Progenitor cell of endocrine pancreas (in vitro differentiated cells): ENCODE data around the gene RALGAPA2. TPM values are rescaled to one million over a fixed set of nuclear protein-coding genes. Genes with fewer than 3 reads are reported as not detected.

Experiments
- DNase-seq: peaks from one replicate; pipeline ENCODE4 v3.0.0; 2021; ENCODE audit warnings: low spot score; ENCODE audit not compliant: unreplicated experiment
- H3K27ac Mint-ChIP-seq: 2 replicates; pipeline ENCODE4 v1.8.0; 2021; ENCODE audit warnings: mild to moderate bottlenecking, moderate library complexity, mixed read lengths
- H3K27me3 Mint-ChIP-seq: 2 replicates; pipeline ENCODE4 v1.8.0; 2021; ENCODE audit warnings: mixed read lengths
- H3K36me3 Mint-ChIP-seq: 2 replicates; pipeline ENCODE4 v1.8.0; 2022; ENCODE audit warnings: mixed read lengths; ENCODE audit not compliant: insufficient read depth
- H3K4me1 Mint-ChIP-seq: 2 replicates; pipeline ENCODE4 v1.8.0; 2021; ENCODE audit warnings: low read depth, mixed read lengths
- H3K4me3 Mint-ChIP-seq: 2 replicates; pipeline ENCODE4 v1.8.0; 2021; ENCODE audit warnings: low read depth, mild to moderate bottlenecking, moderate library complexity, mixed read lengths
- H3K9me3 Mint-ChIP-seq: 2 replicates; pipeline ENCODE4 v1.8.0; 2021; ENCODE audit warnings: low read depth, mixed read lengths
- total RNA-seq: library from RNA; stranded (reverse); gene quantifications from 2 replicates; pipeline ENCODE4 v1.2.1, GENCODE V29; 2021
- TF ChIP-seq, protein P1 (sequence below): fragments of 200-600 bp; sonication (generic); IDR thresholded peaks from one replicate; pipeline ENCODE4 v1.5.0; 2021; ENCODE audit warnings: antibody characterized with exemption, mild to moderate bottlenecking; ENCODE audit not compliant: unreplicated experiment

RALGAPA2 gene
- total RNA-seq, 1 donor from 2014 or later = 109 TPM

DNA sequence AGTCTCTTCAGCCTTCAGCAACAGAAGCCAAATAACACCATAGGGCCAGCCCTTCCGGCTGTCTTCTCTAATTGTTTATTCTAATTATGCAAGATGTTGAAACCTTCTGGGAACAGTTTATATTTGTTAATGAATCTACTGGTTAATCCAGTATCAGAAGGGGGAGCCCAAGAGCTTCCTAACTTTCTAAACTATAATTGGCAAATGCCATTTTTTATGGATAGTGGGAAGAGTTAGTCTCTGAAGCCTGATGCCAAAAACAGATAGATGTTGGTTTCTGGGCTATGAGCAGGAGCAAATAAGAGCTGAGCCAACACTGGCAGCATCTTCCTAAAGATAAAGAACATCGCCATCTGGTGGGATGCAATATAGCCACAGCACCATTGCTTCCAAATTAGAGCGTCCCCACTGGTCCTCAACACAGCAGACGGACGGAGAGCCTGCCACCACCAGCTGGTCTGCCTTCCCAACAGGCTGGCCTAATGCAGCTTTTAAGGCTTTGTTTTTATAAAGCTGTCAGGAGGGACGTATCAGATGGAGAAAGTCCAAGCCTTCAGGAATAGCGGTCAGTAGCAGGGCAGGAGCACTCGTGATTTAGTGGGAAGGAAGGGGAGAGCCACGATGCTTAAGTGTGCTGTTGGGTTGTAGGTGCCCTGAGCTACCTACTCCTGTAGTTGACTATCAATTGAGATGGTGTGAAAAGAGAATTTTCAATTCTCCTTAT, 118.8 kb downstream of the RALGAPA2 start:
- H3K27me3 Mint-ChIP-seq = no peaks in the 10 kb centered on the region
- DNase-seq = no peak
- H3K4me1 Mint-ChIP-seq = no peaks in the 10 kb centered on the region
- TF ChIP-seq, protein P1, sequence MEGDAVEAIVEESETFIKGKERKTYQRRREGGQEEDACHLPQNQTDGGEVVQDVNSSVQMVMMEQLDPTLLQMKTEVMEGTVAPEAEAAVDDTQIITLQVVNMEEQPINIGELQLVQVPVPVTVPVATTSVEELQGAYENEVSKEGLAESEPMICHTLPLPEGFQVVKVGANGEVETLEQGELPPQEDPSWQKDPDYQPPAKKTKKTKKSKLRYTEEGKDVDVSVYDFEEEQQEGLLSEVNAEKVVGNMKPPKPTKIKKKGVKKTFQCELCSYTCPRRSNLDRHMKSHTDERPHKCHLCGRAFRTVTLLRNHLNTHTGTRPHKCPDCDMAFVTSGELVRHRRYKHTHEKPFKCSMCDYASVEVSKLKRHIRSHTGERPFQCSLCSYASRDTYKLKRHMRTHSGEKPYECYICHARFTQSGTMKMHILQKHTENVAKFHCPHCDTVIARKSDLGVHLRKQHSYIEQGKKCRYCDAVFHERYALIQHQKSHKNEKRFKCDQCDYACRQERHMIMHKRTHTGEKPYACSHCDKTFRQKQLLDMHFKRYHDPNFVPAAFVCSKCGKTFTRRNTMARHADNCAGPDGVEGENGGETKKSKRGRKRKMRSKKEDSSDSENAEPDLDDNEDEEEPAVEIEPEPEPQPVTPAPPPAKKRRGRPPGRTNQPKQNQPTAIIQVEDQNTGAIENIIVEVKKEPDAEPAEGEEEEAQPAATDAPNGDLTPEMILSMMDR = peak; percentile 45
- peaks cover 22% of the 10 kb centered on the region for H3K36me3 Mint-ChIP-seq
- H3K4me3 Mint-ChIP-seq = no peak overlapping the region
- no peak overlapping the region for H3K27ac Mint-ChIP-seq
- no peaks in the 10 kb centered on the region for H3K9me3 Mint-ChIP-seq

- Mint-ChIP-seq H3K27me3 (no peaks in the 10 kb centered on the region), H3K36me3 (peaks cover 48% of the 10 kb centered on the region), H3K9me3 (peaks cover 12% of the 10 kb centered on the region), H3K4me3 (no peak overlapping the region), H3K27ac (no peak overlapping the region), H3K4me1 (peaks cover 3% of the 10 kb centered on the region)
- no peak for DNase-seq
- TF ChIP-seq, protein P1 = no peak
Measured at GRCh38 chr20:20585146-20585545, 127.3 kb downstream of the RALGAPA2 start.

DNA sequence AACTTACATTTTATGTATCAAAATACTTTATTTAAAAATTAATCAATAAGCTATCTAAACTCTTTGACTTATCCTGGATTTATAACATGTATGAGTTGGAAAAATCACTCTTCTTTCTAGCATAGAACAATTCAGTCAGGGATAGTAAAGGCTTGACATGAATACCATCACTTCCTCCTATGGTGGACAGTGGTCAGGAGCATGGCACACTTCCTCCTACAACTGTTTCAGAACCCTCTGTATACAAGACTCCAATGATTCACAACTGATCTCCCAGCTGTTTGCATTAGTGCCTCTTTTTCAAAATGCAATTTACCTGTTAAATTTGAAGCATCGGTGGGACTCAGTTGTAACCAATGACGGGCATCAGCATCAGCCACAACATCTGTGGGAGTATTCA, 129.7 kb downstream of the RALGAPA2 start:
- no peak overlapping the region for H3K27ac Mint-ChIP-seq
- no peak for DNase-seq
- H3K4me1 Mint-ChIP-seq = peaks cover 6% of the 10 kb centered on the region
- TF ChIP-seq, protein P1 = no peak
- H3K4me3 Mint-ChIP-seq = no peak overlapping the region
- peaks cover 33% of the 10 kb centered on the region for H3K36me3 Mint-ChIP-seq
- H3K27me3 Mint-ChIP-seq = no peaks in the 10 kb centered on the region
- peaks cover 8% of the 10 kb centered on the region for H3K9me3 Mint-ChIP-seq

GRCh38 chr20:20580139-20580538, 132.3 kb downstream of the RALGAPA2 start:
- no peak for DNase-seq
- H3K36me3 Mint-ChIP-seq = peaks cover 17% of the 10 kb centered on the region
- peaks cover 6% of the 10 kb centered on the region for H3K4me1 Mint-ChIP-seq
- H3K4me3 Mint-ChIP-seq = no peak overlapping the region
- no peaks in the 10 kb centered on the region for H3K9me3 Mint-ChIP-seq
- H3K27ac Mint-ChIP-seq = no peak overlapping the region
- TF ChIP-seq, protein P1 = no peak
- no peaks in the 10 kb centered on the region for H3K27me3 Mint-ChIP-seq

DNA sequence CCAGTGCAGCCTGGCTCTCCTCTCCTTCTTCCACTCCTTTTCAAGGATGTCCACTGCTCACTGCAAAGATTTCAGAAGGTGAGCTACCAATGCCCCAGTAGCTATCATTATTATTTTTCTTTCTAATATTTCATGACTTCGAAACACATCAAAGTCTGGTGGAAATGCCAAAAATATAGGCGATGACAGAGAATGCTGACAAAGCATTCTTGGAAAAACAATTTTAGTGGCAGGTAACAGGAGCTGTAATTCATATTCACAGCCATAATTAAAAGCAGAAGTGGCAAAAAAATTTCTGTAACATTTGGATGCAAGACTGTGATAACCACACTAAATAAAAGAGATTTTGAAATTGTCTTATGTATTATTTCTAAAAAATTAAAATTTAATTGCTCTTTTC, 133.6 kb downstream of the RALGAPA2 start:
- TF ChIP-seq, protein P1 = no peak
- Mint-ChIP-seq H3K9me3 (no peaks in the 10 kb centered on the region), H3K4me1 (peaks cover 10% of the 10 kb centered on the region), H3K27me3 (no peaks in the 10 kb centered on the region), H3K27ac (no peak overlapping the region), H3K36me3 (peaks cover 20% of the 10 kb centered on the region), H3K4me3 (no peak overlapping the region)
- no peak for DNase-seq
